Lower leg skin (tissue), 4 donors: Measurements from ENCODE around the gene DHDH. TPM values are rescaled to one million over a fixed set of nuclear protein-coding genes. Genes with fewer than 3 reads are reported as not detected.

Experiments
- DNase-seq, 2 donors: peaks; one replicate each; pipeline ENCODE4 v3.0.0-alpha.2; 2019; ENCODE audit warnings: low spot score in 2 of 2
- H3K4me3 ChIP-seq: fragments of 200-600 bp; sonication (generic); 2 replicates; pipeline ENCODE4 v1.5.1; 2017; ENCODE audit warnings: mild to moderate bottlenecking, low read depth; ENCODE audit not compliant: poor library complexity, severe bottlenecking
- CTCF ChIP-seq, 3 donors: fragments of 450-650 bp; IDR thresholded peaks; one replicate each; pipeline ENCODE4 v1.5.1; 2016; ENCODE audit warnings: antibody characterized with exemption in 3 of 3, mild to moderate bottlenecking in 3 of 3, moderate library complexity in 2 of 3
- POLR2A ChIP-seq, 2 donors: fragments of 450-650 bp; IDR thresholded peaks; one replicate each; pipeline ENCODE4 v1.6.1; 2016 to 2017; ENCODE audit warnings: antibody characterized with exemption in 2 of 2, mild to moderate bottlenecking in 1 of 2, moderate library complexity in 1 of 2
- WGBS, 2 donors: methylation state at CpG; one replicate each; pipeline ENCODE4 v1.1.5; 2018; 5-methylcytosine and 5-hydroxymethylcytosine counted together
- intact Hi-C: fragments of 100-400 bp; cut with DNase I; formaldehyde crosslinking; loops from one replicate; pipeline ENCODE4 v1.15.0; 2023; ENCODE audit warnings: low total_unique reads
- total RNA-seq, 4 donors: library from RNA; depleted of rRNA; stranded (reverse); fragments of >200 nt; gene quantifications; one replicate each; pipeline ENCODE4 v1.1.0, GENCODE V29; 2016

The DHDH gene
- total RNA-seq, 4 donors from 2014 or later: not detected

GRCh38 chr19:48958006-48958405, 24.5 kb downstream of the DHDH start:
- DNase-seq: no peak
- TF ChIP-seq POLR2A (IDR thresholded peaks at IDR 0.05): no peak
- no peak for TF ChIP-seq CTCF (IDR thresholded peaks at IDR 0.05)
- 94 to 96% methylated on average over 8 of the region's 8 CpGs for WGBS, 2 donors
- no peak overlapping the region for H3K4me3 ChIP-seq
- intact Hi-C loops: no loop called here

- intact Hi-C loops: no loop called here
- WGBS, 2 donors: 83 to 84% methylated on average over 16 of the region's 16 CpGs
- no peak for TF ChIP-seq POLR2A (IDR thresholded peaks at IDR 0.05)
- TF ChIP-seq CTCF (IDR thresholded peaks at IDR 0.05): no peak
- DNase-seq: no peak
- H3K4me3 ChIP-seq: no peak overlapping the region
Observed at GRCh38 chr19:48959341-48960239, 26.1 kb downstream of the DHDH start.

GRCh38 chr19:48961051-48961649, 27.7 kb downstream of the DHDH start:
- no peak overlapping the region for H3K4me3 ChIP-seq
- intact Hi-C loops: no loop called here
- no peak for DNase-seq
- 87 to 89% methylated on average over 19 of the region's 19 CpGs for WGBS, 2 donors
- no peak for TF ChIP-seq POLR2A (IDR thresholded peaks at IDR 0.05)
- no peak for TF ChIP-seq CTCF (IDR thresholded peaks at IDR 0.05)

GRCh38 chr19:48961673-48962028, 28.2 kb downstream of the DHDH start:
- WGBS, 2 donors: 83 to 84% methylated on average over 12 of the region's 12 CpGs
- intact Hi-C loops: no loop called here

GRCh38 chr19:48962029-48962848, 28.7 kb downstream of the DHDH start:
- H3K4me3 ChIP-seq: no peak overlapping the region
- no peak for TF ChIP-seq POLR2A (IDR thresholded peaks at IDR 0.05)
- TF ChIP-seq CTCF (IDR thresholded peaks at IDR 0.05): no peak
- intact Hi-C loops: no loop called here
- peak; percentile 64 to 92 for DNase-seq
- WGBS, 2 donors: 59 to 69% methylated on average over 22 of the region's 22 CpGs

More at GRCh38 chr19:48961673-48962028, 28.2 kb downstream of the DHDH start:
- DNase-seq: no peak
- no peak overlapping the region for H3K4me3 ChIP-seq
- no peak for TF ChIP-seq CTCF (IDR thresholded peaks at IDR 0.05)
